ENCODE data around the gene HAT1.
A peak's percentile ranks its signal among the peaks of the same experiment; 100 is the strongest.
"Not testable (repeated sequence)": the region's sequence is repeated elsewhere in the genome, so short reads cannot be mapped to it uniquely, and the experiment has no call there.

HAT1 gene

DNA sequence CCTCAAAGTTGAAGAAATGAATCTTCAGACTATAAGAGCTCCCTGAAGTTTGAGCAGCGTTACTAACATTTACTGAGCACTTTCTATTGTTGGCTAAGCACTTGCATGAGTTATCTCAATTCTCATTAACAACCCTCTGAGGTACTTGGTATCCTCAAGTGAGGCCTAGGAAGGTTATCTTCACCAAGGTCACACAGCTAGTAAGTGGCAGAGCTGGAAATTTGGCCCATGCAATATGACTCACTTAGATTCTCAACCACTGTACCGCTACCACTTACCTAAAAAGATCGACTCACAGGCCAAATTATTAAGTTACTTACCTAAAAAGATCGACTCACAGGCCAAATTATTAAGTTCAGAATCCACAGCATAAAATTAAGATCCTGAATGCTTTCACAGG, 68.8 kb downstream of the HAT1 start:
- no peak for DNase-seq (ENCODE audit: low read depth)
- no peak overlapping the region for H3K4me3 ChIP-seq (ENCODE audit: low read length)
- no peak for TF ChIP-seq CTCF (conservative IDR thresholded peaks at IDR 0.05; ENCODE audit: low read length)

DNA sequence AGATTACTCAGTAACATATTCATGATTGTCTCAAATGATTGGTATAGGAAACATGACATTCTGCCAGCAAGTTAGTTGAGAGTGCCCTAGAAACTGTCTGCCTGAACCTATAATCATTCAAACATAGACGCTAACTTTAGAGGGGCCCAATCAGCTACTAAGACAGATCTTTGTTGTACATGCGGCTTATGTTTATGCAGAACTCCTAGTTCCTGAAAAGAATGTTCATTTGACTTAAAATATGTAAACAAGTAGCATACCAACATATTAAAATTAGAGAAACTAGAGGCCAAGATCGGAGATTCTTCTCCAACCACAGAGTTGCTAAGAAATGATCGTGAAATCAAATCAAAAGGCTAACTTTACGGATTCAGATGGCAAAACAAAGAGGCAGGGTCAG, 73.3 kb downstream of the HAT1 start:
- no peak for TF ChIP-seq CTCF (conservative IDR thresholded peaks at IDR 0.05; ENCODE audit: low read length)
- no peak for DNase-seq (ENCODE audit: low read depth)
- no peak overlapping the region for H3K4me3 ChIP-seq (ENCODE audit: low read length)

DNA sequence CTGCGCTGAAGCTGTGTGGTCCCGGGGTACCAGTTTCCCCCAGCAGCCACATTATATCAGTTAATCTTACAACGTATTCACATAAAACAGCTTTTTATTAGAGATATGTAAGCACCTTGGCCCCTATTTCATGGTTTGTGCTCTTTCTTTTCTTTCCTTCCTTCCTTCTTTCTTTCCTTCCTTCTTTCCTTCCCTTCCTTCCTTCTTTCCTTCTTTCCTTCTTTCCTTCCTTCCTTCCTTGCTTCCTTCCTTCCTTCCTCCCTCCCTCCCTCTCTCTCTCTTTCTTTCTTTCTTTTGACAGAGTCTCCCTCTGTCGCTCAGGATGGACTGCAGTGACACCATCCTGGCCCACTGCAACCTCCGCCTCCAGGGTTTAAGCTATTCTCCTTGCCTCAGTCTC, 73.8 kb downstream of the HAT1 start:
- DNase-seq (ENCODE audit: low read depth): no peak
- no peak for TF ChIP-seq CTCF (conservative IDR thresholded peaks at IDR 0.05; ENCODE audit: low read length)
- no peak overlapping the region for H3K4me3 ChIP-seq (ENCODE audit: low read length)

DNA sequence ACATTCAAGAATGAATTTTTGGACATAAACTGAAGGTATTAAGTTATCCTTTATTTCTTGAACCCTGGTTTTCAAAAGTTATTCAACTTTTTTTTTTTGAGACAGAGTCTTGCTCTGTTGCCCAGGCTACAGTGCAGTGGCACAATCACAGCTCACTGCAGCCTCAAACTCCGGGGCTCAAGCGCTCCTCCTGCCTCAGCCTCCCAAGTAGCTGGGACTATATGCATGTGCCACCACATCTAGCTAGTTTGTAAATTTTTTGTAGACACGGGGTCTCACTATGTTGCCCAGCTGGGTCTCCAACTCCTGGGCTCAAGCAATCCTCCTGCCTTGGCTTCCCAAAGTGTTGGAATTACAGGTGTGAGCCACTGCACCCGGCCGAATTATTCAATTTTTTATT, 74.8 kb downstream of the HAT1 start:
- not testable (repeated sequence) for DNase-seq (ENCODE audit: low read depth); H3K4me3 ChIP-seq (ENCODE audit: low read length)

DNA sequence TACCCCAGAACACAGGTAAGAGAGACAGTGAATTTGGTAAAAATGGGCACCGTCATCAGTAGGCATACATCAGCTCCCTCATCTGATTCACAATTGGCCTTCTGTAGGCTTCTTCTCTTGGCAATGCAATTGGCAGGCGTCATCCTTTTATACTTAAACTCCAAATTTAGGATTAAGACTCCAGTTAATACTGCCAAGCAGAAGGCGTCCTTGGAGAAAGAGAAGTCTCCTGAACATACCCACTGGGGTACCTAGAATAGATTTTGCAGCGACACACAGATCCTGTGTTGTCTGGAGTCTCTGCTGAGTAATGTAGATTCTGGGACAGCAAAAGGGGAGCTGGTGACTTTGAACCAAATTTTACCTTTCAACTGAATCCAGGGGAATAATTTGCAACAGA, 76.9 kb downstream of the HAT1 start:
- no peak for DNase-seq (ENCODE audit: low read depth)
- peak overlapping the region; percentile 60 for H3K4me3 ChIP-seq (ENCODE audit: low read length)
- no peak for TF ChIP-seq CTCF (conservative IDR thresholded peaks at IDR 0.05; ENCODE audit: low read length)

GRCh38 chr2:171999604-172000469, 77.6 kb downstream of the HAT1 start, which contains the start of gene METAP1D:
METAP1D (plus strand) TSS chr2:171999953; CDS start chr2:171999970, 17 bp downstream.
- DNase-seq (ENCODE audit: low read depth): peak; percentile 88
- no peak for TF ChIP-seq CTCF (conservative IDR thresholded peaks at IDR 0.05; ENCODE audit: low read length)
- peak within 1 kb of the TSS; percentile 97 for H3K4me3 ChIP-seq (ENCODE audit: low read length)

GRCh38 chr2:172000696-172001361, 78.6 kb downstream of the HAT1 start:
- TF ChIP-seq CTCF (conservative IDR thresholded peaks at IDR 0.05; ENCODE audit: low read length): no peak
- DNase-seq (ENCODE audit: low read depth): no peak
- no peak overlapping the region; the same call in 1 of the 2 replicates for H3K4me3 ChIP-seq (ENCODE audit: low read length)
